GM12891 (cell line): ENCODE data around the gene AHCYL1.

Experiments used
- PAX5 ChIP-seq: IDR thresholded peaks from 2 replicates; pipeline ENCODE4 v1.6.1; 2011; ENCODE audit warnings: low read length, moderate library complexity, mild to moderate bottlenecking; ENCODE audit not compliant: insufficient read depth, severe bottlenecking
- POLR2A ChIP-seq: IDR thresholded peaks from 2 replicates; pipeline ENCODE4 v1.6.1; 2011; ENCODE audit warnings: low read depth, low read length, control low read depth
- POLR2AphosphoS5 ChIP-seq: IDR thresholded peaks from 2 replicates; pipeline ENCODE4 v1.6.1; 2011; ENCODE audit warnings: low read depth, low read length, control low read depth
- SPI1 ChIP-seq: IDR thresholded peaks from 2 replicates; pipeline ENCODE4 v1.6.1; 2011; ENCODE audit warnings: low read depth, low read length, control low read depth
- TAF1 ChIP-seq: IDR thresholded peaks from 2 replicates; pipeline ENCODE4 v1.6.1; 2011; ENCODE audit warnings: low read depth, low read length, control low read depth

GRCh38 chr1:110003747-110004428 is 19.3 kb downstream of the AHCYL1 start:
- TF ChIP-seq TAF1 (no peak), SPI1 (no peak), POLR2AphosphoS5 (no peak), POLR2A (no peak), PAX5 (no peak)
